NCI-H748 (cell line): ENCODE results near the gene RAB3A.
A peak's percentile ranks its signal among the peaks of the same experiment; 100 is the strongest.

Source experiments
- DNase-seq: peaks from one replicate; lab custom pipeline; 2025; ENCODE audit not compliant: unreplicated experiment; lab: John Stamatoyannopoulos, UW

The RAB3A gene

DNA sequence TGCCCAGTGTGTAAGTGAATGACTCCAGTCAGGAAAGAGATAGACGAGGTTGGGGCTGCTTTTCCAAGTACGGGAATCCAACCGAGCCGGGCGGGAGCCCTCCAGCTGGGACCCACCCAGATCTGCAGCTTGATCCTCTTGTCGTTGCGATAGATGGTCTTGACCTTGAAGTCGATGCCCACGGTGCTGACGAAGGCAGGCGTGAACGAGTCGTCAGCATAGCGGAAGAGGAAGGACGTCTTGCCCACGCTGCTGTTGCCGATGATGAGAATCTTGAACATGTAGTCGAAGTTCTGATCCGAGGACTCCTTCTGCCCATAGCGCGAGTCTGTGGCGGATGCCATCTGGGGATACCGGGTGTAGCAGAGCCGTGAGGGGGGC lies 1.5 kb downstream of the RAB3A start:
- no peak for DNase-seq

DNA sequence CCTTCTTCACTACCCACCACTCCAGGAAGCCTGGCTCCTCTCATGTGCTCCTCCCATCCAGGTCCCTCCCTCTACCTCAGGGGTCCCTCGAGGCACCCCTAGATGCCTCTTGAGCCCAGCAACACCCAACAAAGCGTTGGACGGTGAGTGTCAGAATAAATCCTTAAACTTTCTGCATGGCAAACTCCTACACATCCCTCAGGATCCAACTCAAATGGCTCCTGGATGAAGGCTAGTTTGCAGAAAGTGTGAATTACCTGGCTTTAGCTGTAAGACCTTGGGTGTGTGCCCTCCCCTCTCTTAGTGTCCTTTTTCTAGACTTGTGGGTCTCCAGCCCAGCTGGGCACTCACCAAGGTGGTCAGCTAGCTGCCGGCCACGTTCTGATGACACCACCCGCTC lies 5.5 kb downstream of the RAB3A start:
- no peak for DNase-seq

DNA sequence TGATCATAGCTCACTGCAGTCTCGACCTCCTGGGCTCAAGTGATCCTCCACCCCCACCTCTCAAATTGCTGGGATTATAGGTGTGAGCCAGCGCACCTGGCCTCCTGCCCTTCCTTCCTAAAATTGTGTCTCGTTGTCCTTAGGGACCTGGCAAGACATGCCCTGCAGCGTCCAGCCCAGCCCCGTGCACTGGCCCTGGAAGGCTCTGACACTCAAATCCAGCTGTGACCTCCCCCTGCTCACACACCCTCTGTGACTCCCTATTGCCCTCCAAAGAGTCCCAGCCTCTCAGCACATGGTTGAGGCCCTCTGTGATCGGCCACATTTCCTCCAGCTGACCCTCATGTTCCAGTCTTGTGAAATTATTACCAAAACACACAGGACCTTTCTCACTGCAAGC lies 5.9 kb downstream of the RAB3A start:
- no peak for DNase-seq

DNA sequence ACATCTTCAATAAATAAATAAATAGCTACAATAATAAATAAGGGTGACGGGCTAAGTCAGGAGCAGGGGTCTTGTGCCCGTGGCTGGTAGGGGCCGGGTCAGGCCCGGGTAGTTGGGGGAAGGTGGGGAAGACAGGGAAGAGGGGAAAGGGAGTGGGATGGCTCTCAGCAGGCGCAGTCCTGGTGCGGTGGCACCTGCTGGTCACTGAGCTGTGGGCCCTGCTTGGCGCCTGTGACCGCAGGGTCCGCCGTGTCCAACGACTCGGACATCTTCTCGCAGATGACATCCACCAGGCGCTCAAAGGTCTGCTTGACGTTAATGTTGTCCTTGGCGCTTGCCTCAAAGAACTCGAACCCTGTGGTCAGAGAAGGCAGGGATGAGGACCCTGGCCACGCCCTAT lies 6.5 kb downstream of the RAB3A start:
- no peak for DNase-seq

DNA sequence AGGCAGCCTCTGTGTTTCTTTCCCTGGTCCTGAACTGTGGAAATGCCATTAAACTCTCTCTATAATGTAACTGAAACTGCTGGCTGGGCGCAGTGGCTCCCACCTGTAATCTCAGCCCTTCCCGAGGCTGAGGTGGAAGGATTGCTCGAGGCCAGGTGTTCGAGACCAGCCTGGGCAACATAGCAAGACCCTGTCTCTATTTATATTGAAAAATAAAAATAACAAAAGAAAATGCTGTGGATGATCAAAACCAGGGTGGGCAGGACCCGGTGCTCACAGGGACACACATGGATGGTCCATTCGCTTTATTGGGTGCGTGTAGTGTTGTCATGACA lies 7.4 kb downstream of the RAB3A start:
- no peak for DNase-seq

DNA sequence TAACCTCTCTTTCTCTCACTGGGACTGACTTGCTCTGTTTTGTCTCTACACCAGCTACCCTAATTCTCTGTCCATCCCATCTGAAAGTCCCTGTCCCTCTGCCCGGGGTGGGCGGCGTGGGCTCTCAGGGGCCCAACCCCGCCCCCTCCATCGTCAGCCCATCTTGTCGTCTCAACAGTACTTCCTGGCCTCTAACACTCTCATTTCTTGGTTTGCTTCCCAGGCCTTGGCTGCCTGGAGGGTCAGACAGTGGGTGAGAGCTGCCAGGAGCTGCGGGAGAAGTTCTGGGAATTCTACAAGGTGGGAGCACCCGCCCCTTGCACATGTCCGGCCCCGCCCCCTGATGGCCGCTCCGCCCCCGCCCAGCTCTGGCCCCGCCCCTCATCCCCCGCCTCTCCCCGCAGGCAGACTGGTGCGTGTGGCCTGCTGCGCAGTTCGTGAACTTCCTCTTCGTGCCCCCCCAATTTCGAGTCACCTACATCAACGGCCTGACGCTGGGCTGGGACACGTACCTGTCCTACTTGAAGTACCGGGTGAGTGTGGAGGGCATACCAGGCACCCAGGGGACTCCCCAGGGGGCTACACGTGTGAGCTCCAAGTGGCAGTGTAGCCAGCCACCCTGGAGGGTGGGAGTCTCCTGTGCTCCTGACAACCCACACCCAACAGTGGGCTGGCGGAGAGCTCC lies 9.1 kb downstream of the RAB3A start:
- no peak for DNase-seq

DNA sequence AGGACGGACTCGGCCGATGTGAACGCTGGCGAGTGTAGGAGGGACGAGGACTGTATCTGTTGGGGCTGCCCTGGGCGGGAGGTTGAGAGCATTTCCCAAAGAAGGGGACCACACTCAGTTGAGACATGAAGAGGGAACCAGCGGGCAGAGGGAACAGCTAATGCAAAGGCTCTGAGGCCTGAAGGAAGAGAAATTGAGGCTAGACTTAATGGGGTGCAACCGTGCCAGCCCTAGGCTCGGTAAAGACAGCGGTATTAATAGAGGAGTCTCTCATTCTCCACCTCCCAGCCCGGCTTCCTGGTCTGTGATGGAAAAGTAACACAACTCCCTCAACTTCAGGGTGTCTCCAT lies 9.7 kb downstream of the RAB3A start:
- DNase-seq: no peak

DNA sequence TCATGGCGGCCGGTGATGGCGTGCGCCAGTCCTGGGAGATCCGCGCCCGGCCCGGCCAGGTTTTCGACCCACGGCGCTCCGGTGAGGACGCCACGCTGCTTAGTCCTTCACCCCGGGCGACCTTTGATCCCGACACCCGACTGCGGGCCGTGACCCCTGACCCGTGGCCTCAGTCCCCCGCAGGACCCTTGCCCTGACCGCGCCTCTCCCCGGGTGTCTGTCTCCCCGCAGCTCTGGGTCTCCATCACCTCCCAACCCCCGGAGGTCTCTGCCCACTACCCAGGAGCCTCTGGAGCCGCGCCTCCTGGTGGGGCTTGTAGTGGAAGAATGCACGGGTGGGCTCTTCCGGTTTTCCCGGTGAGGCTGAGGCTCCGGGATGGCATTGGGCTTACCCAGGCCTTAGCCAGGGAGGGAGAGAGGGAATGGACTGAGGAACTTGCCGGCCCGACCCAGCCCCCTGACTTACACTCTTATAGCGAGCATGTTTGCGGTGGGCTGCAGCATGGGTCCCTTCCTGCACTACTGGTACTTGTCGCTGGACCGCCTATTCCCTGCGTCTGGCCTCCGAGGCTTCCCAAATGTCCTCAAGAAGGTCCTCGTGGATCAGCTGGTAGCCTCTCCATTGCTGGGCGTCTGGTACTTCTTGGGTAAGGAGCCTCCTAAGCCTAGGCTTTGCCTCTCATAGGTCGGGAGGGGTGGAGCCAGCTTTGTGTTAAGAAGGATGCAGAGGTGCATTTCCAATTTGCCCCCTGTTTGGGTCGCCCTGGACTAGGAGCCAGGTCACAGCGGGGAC lies 10.3 kb downstream of the RAB3A start:
- DNase-seq: peak; percentile 27

DNA sequence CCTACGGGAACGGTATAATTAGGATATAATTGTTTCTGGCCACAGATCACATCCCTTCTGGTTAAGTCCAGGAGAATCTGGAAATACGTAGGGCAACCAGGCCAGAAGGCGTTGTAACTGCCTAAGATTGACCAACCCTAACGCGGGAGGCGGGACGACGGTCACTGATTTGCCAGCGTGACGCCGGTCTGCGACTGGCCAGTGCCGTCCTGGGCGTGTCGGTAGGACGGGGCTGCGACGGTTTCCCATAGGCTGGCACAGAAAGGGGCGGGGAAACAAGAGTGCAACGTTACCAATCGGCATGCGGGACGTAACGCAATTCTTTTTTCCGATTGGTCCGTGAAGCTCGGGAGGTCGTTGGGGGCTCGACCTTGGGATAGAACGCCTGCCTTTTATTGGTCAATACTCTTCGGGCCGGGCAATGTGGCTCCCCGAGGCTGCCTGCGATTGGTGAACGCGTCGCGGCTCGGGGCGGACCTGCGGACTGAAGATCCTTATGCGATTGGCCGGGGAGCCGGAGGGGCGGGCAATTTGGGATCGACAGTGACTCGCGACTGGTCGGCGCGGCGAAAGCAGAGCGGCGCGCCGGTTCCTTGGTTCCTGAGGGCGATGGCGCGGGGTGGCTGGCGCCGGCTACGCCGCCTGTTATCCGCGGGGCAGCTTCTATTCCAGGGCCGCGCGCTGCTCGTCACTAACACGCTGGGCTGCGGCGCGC lies 11.0 kb downstream of the RAB3A start, which contains the start of gene MPV17L2:
Gene MPV17L2, plus strand, starts transcription at position 546 of the 715 bp plus-strand sequence. Its CDS starts 64 bp downstream, at position 610.
- DNase-seq: peak; percentile 99

DNA sequence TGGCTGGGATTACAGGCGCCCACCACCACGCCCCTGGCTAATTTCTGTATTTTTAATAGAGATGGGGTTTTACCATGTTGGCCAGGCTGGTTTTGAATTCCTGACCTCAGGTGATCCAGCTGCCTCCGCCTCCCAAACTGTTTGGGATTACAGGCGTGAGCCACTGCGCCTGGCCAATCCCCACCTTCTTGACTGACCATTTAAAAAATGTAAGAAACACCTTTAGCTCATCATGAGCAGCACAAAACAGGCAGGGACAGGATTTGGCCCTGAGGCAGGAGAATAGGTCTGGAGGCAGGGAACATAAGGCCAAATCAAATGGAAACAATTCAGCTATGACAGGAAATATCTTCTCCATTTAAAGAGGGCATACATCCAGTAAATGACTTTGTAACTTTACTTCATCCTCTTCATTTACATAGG lies 12.2 kb downstream of the RAB3A start:
- DNase-seq: no peak

DNA sequence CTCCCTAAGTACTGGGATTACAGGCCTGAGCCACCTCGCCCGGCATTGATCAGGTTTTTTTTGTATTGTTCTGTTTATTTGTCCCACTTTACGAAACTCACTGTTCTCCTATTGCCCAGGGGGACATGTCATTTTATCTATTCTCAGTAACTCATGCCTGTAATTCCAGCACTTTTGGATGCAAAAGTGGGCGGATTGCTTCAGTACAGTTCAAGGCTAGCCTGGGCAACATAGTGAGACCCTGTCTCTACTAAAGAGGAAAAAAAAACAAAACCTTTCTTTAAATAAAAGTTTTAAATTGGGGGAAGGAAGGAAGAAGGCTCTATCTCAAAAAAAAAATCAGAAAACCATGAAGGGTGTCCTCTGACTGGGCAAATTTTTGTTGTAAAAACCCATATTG lies 13.6 kb downstream of the RAB3A start:
- no peak for DNase-seq

DNA sequence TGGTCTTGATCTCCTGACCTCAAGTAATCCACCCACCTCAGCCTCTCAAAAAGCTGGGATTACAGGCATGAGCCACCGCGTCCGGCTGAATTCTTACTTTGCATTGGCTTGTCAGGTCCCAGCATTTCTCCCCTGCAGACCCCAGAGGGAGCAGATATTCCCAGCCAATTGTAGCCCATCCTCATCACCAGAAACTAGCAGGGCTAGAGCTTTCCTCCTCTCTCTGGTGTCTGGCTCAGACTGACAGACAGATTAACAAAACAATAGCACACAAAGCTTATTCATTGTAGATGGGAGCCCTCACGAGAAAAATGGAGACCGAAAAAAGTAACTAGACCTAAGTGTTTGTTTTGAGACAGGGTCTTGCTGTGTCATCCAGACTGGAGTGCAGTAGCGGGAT lies 18.3 kb downstream of the RAB3A start:
- DNase-seq: no peak

DNA sequence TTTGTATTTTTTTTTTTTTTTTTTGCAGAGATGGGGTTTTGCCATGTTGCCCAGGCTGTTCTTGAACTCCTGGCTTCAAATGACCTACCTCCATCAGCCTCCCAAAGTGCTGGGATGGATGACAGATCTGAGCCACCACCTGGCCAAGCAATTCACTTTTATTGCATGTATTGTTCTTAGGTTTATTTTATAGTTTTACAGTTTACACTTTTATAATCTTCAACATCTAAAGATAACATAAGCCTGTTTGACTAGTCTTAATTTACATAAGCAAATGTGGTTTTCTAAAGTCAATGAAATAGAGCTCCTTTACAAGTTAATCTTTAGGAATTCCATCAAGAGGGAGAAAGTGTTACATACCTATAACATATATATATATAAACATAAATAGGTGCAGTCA lies 20.3 kb downstream of the RAB3A start:
- DNase-seq: no peak

DNA sequence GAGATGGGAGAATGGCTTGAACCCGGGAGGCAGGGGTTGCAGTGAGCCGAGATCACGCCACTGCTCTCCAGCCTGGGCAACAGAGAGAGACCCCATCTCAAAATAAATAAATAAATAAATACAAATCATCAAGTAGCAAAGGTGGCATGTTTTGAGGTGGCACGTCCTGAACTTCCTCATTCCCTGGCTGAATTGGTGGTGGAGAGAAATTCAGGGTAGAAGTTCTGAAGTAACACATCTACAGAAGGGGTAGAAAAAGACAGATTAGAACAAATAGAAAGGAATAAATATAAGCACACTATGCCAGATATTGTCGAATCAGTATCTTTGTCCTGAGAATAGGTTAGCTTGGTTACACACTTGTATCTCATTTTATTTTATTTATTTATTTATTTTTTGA lies 23.9 kb downstream of the RAB3A start:
- DNase-seq: no peak

DNA sequence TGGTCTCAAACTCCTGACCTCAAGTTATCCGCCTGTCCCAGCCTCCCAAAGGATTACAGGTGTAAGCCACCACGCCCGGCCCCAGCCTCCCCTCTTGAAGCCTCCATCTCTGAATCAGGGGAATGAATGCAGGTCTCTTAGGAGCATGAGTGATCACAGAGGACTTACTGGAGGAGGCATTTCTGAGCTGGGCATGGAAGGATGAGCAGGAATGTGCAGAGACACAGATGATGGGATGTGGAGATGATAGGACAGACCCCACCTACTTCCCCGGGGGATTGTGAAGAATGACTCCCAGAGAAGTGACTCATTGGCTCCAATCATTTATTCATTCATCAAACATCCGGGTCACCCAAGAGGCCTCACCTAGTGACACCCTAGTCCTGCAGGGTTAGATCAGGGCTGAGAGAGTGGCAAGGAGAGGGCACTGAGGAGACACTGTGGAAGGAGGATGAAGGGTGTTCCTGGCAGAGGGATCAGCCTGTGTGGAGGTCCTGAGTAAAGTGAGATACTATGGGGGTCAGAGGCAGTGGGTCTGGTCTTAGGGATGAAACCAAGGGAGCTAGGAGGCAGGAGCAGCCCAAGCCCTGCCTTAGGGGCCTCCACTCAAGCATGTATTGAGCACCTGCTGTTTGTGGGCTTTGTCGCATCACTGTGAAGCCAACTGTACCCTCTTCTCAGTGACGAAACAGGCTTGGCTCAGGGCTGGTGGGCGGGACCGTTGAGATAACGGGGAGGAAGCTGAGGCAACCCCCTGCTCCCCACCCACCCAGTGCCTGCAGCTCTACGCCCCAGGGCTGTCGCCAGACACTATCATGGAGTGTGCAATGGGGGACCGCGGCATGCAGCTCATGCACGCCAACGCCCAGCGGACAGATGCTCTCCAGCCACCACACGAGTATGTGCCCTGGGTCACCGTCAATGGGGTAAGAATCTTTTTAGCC lies 27.2 kb downstream of the RAB3A start:
- no peak for DNase-seq

DNA sequence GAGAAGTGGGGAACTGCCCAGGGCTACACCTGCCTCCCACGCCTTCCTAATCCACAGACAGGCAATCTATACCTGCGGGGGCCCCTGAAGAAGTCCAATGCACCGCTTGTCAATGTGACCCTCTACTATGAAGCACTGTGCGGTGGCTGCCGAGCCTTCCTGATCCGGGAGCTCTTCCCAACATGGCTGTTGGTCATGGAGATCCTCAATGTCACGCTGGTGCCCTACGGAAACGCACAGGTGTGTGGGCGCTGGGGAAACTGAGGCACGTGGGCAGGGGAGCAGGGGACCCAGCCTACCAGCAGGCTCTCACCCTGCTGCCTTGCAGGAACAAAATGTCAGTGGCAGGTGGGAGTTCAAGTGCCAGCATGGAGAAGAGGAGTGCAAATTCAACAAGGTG lies 28.9 kb downstream of the RAB3A start:
- DNase-seq: no peak

DNA sequence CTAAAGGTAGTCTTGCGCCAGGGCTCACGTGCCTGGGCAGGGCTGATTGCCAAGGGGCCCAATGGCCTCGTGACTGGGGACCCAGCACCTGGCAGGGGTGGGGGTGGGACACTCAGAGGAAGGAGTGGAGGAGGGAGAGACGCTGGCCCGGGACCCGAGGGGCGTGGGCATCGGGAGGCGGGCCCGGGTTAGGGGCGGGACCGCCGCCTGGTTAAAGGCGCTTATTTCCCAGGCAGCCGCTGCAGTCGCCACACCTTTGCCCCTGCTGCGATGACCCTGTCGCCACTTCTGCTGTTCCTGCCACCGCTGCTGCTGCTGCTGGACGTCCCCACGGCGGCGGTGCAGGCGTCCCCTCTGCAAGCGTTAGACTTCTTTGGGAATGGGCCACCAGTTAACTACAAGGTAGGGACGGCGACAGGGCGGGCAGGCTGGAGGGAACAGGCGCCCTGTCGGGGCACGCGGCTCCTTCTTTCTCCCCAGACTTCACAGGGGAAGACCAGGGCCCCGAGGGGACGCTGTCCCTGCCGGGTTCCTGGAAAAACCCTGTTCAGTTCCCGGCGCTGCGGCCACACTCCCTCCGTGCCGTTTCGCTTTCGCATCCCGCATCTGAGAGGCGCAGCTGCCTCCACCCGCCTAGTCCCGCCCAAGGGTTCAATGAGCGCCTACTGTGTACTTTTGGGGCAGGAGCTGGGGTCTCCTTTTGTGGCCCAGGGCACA lies 30.1 kb downstream of the RAB3A start, which contains the start of gene IFI30:
Gene IFI30, plus strand, starts transcription at position 242 of the 717 bp plus-strand sequence. Its CDS starts 29 bp downstream, at position 271.
- peak; percentile 63 for DNase-seq

DNA sequence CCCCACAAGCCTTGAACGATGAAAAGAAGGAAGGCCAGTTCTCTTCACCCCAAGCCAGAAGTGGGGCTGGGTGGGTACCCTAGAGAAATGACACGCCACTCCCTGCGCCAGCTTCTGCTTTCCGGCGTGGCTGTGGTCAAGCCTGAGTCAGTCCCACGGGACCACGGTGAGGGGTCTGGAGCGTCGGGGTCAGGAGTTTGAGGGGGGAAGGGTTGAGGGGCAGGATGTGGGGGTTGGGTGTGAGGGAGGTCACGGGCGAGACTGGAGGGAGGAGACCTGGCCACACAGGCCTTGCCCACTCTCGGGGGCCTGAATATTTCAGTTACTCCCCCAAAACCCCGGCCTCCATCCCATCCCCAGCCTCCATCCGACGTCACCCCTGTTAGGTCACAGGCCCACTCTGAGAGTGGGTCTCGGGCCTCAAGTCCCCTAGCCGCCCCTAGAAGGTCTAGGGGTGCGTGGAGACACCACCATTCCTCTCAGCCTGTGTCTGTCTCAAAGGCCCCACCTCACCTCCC lies 30.7 kb downstream of the RAB3A start:
- no peak for DNase-seq

DNA sequence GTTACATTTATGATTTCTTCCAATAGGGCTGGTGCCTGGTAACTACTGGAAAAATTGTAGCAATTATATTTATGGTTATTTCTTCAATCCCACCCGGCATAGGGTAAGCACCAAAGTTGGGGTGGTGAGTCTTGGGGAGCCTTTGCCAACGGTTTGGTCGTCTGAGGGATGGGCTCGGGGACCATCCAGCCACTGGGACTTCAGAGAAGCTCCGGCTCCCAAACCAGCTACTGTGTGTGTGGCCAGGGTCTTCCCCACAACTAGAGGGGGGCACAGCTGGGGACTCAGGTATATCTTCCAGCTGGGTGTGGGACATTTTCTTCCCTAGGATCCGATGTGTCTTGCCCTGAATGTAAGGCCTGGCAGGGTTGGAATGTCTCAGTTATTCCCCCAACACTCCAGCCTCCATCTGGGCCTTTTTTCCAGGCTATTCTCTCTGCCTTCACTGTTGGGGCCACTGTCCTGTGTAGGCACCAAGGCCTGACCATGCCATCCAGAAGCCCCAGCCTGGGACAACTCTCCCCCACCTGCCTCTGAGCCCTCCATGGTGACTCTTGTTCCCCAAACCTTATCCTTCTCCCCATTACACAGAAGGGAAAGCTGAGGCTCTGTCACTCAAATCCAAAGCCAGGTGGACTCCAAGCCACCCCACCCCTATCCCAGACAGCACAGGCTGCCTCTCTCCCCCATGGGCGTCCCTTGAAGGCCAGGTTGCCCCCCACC lies 31.4 kb downstream of the RAB3A start:
- DNase-seq: no peak
